GM10266 (cell line): ENCODE measurements around the gene PPP3CA.

Experiments
- DNase-seq: peaks from one replicate; pipeline ENCODE4 v3.0.0; 2012; ENCODE audit errors: extremely low spot score
- TF ChIP-seq, protein P1 (sequence below): IDR thresholded peaks from 2 replicates; pipeline ENCODE4 v1.5.1; 2012; ENCODE audit warnings: mild to moderate bottlenecking, low read depth; ENCODE audit not compliant: control insufficient read depth, insufficient read depth; ENCODE audit errors: missing control alignments

Gene PPP3CA

DNA sequence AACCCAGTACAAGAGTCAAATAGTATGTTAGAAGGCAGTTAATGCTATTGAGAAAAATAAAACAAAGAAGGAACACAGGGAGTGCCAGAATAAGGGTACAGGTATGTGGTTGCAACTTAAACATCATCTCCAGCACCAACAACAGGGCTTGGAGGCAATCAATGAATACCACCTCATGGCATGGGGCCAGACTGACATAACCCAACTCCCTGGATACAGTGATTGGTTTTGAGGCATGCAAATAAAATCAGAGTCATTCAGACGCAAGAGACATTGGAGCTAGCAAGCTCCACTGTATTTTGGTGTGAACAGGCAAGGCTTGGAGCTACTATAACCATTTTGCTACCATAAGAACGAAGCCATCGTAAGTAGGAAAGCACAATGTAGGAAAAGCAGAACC lies 56.7 kb downstream of the PPP3CA start:
- TF ChIP-seq, protein P1, sequence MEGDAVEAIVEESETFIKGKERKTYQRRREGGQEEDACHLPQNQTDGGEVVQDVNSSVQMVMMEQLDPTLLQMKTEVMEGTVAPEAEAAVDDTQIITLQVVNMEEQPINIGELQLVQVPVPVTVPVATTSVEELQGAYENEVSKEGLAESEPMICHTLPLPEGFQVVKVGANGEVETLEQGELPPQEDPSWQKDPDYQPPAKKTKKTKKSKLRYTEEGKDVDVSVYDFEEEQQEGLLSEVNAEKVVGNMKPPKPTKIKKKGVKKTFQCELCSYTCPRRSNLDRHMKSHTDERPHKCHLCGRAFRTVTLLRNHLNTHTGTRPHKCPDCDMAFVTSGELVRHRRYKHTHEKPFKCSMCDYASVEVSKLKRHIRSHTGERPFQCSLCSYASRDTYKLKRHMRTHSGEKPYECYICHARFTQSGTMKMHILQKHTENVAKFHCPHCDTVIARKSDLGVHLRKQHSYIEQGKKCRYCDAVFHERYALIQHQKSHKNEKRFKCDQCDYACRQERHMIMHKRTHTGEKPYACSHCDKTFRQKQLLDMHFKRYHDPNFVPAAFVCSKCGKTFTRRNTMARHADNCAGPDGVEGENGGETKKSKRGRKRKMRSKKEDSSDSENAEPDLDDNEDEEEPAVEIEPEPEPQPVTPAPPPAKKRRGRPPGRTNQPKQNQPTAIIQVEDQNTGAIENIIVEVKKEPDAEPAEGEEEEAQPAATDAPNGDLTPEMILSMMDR: no peak
- DNase-seq: no peak

DNA sequence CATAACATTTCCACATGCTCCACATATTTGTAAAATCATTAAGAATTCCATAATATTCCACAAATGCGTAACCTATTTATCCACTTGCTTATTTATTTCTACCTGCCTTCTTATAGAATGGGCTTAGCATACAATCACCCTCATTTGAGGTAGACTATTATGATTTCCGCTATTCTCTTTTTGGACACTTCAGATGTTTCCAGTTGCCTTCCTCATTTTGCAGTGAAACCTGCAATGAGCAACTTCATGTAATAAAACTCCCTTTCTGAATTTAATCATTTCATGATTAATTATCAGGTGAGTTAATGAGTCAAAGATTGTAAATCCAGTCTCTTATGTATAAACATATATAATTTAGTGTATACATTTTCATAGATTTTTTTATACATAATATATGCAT lies 58.0 kb downstream of the PPP3CA start:
- TF ChIP-seq, protein P1: no peak
- no peak for DNase-seq

DNA sequence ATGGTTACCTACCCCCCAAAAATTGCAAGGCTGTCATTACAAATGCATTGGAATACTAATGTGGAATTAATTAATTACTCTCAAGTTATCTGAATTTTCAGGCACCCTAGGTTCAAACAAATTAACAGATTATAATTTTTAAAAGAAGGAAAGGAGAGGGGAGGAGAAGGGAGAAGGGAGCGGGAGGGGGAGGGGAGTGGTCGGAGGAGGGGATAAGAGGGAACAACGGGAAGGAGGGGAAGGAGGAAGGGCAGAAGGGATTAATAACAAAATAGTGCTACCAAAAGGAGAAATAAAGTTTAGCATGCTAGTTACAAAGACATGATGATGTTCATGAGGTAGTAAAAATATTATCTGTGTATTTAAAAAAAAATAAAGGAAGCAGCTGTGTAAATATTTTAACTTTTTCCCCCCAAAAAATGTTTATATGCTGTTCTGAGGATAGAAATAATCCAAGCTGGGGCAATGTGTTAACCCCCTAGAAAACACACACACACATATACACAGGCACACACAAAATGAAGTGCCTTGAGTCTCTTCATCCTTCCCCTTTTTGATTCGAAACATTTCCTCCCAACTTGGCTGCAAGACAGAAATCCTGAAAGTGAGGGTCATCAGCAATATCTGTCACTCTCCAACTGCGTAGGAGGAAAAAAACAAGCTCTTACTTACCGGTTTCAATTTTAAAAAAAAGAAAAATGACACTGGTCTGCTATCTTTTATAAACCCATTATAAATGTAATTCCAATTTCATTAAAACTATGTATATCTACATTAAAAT lies 58.8 kb downstream of the PPP3CA start:
- TF ChIP-seq, protein P1: no peak
- no peak for DNase-seq

DNA sequence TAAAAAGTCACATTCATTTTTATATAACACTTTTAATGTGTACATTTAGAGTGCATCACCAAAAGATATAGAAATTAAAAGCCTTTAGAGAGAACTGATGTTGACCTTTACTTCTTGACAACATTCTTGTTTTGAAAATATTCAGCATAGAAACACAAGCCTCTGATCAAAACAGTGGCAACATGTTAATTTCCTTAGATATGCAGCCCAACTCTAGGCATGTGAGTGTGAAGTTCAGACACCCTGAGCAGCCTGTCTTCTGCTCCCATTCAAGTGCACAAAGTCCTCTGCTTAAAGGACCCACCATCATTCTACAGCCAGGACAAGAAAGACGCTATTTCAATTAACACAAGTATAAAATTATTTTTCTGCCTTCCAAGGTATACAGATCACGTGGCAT lies 60.0 kb downstream of the PPP3CA start:
- TF ChIP-seq, protein P1: no peak
- no peak for DNase-seq

DNA sequence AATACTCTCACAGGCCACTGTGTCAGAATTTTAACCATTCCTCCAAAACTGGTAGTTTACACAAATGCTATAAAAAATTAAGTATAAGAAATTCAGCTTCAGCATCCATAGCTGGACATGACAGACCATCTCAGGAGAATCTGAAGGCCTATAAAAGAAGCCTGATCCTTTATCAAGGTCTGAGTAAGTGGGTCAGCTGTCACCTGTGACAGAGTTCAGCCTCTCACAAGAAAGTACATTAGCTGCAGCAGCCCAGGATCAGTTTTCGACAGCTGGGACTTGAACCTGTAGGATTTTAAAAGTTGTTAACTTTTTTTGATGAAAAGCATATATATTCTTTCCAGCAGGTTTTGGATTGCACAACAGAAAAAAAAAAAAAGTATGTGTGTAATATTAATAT lies 60.7 kb downstream of the PPP3CA start:
- TF ChIP-seq, protein P1: no peak
- no peak for DNase-seq

DNA sequence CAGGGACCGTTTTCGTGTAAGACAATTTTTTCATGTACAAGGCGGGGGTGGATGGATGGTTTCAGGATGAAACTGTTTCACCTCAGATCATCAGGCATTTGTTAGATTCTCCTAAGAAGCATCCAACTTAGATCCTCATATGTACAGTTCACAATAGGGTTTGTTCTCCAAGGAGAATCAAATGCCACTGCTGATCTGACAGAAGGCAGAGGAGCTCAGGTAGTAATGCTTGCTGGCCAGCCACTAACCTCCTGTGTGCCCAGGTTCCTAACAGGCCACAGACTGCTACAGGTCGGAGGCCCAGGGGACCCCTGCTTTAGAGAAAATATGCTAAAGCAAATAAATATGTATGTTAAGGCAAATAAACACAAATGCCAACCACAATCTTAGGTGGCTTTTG lies 61.3 kb downstream of the PPP3CA start:
- TF ChIP-seq, protein P1: no peak
- no peak for DNase-seq

DNA sequence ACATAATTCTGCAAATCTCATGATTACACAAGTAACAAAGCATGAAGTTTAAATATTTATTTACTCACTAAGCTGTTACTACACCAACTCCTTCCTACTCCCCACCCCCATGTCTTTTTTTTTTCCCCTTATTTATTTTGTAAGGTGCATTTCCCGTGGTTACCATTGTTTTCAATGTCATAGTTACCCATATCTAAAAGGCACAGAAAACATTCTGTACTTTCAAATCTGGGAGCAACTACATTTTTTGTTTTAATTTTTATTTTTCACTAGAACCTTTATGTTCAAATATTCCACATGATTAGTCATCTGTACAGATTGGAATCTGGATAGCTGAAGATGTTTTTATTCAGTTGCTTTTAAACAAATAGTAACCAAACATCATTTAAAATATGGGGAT lies 62.8 kb downstream of the PPP3CA start:
- DNase-seq: no peak
- TF ChIP-seq, protein P1: no peak
